RWPE2 (cell line): ENCODE data around the gene AVEN.
"Not testable (repeated sequence)": the region's sequence is repeated elsewhere in the genome, so short reads cannot be mapped to it uniquely, and the experiment has no call there.

Experiments used
- ATAC-seq: fragments of 200-7000 bp; cut with Tn5 transposase; 3 replicates; pipeline ENCODE4 v1.9.1; 2021; ENCODE audit warnings: low read depth
- DNase-seq: peaks from one replicate; pipeline ENCODE4 v3.0.0-alpha.2; 2020; ENCODE audit warnings: low spot score
- H3K27ac ChIP-seq: fragments of 450-650 bp; 2 replicates; pipeline ENCODE4 v1.5.1; 2017; ENCODE audit warnings: mild to moderate bottlenecking; ENCODE audit not compliant: poor library complexity, severe bottlenecking
- H3K27me3 ChIP-seq: fragments of 250-450 bp; sonication (Bioruptor Pico); 2 replicates; pipeline ENCODE4 v1.5.1; 2021; ENCODE audit warnings: mild to moderate bottlenecking, moderate library complexity; ENCODE audit not compliant: insufficient read depth, poor library complexity, severe bottlenecking
- H3K36me3 ChIP-seq: fragments of 250-450 bp; sonication (Bioruptor Pico); 2 replicates; pipeline ENCODE4 v1.5.1; 2020; ENCODE audit warnings: low read depth, mild to moderate bottlenecking, moderate library complexity
- H3K4me1 ChIP-seq: fragments of 250-450 bp; sonication (Bioruptor Pico); 2 replicates; pipeline ENCODE4 v1.5.1; 2021; ENCODE audit warnings: mild to moderate bottlenecking, moderate library complexity; ENCODE audit not compliant: insufficient read depth, poor library complexity, severe bottlenecking
- H3K4me3 ChIP-seq: fragments of 250-450 bp; sonication (Bioruptor Pico); 2 replicates; pipeline ENCODE4 v1.5.1; 2021; ENCODE audit warnings: mild to moderate bottlenecking, moderate library complexity; ENCODE audit not compliant: severe bottlenecking
- H3K9me3 ChIP-seq: fragments of 250-450 bp; sonication (Bioruptor Pico); 2 replicates; pipeline ENCODE4 v1.5.1; 2021; ENCODE audit warnings: mild to moderate bottlenecking, moderate library complexity; ENCODE audit not compliant: severe bottlenecking
- CTCF ChIP-seq: fragments of 450-650 bp; IDR thresholded peaks from one replicate; pipeline ENCODE4 v1.5.1; 2017; ENCODE audit warnings: mild to moderate bottlenecking, moderate library complexity; ENCODE audit not compliant: poor library complexity, severe bottlenecking

The AVEN gene

GRCh38 chr15:34009656-34010055, 29.3 kb downstream of the AVEN start:
- ATAC-seq (no peak), DNase-seq (no peak)
- no peaks in the 10 kb centered on the region for H3K27me3 ChIP-seq
- H3K9me3 ChIP-seq: no peaks in the 10 kb centered on the region
- no peak for TF ChIP-seq CTCF
- no peaks in the 10 kb centered on the region for H3K4me1 ChIP-seq
- no peaks in the 10 kb centered on the region for H3K36me3 ChIP-seq
- no peak overlapping the region for H3K27ac ChIP-seq
- H3K4me3 ChIP-seq: no peak overlapping the region

- ATAC-seq (no peak), DNase-seq (no peak)
- H3K4me3 ChIP-seq: no peak overlapping the region
- H3K27me3 ChIP-seq: no peaks in the 10 kb centered on the region
- no peak overlapping the region for H3K27ac ChIP-seq
- no peak for TF ChIP-seq CTCF
- no peaks in the 10 kb centered on the region for H3K36me3 ChIP-seq
- no peaks in the 10 kb centered on the region for H3K9me3 ChIP-seq
- H3K4me1 ChIP-seq: peaks cover 6% of the 10 kb centered on the region
Observed at GRCh38 chr15:34006381-34006780, 32.6 kb downstream of the AVEN start.

GRCh38 chr15:34001536-34001935, 37.5 kb downstream of the AVEN start:
- no peak for DNase-seq
- ATAC-seq: peak; percentile 87
- peak overlapping the region; percentile 1 for H3K27ac ChIP-seq
- H3K9me3 ChIP-seq: no peaks in the 10 kb centered on the region
- no peak overlapping the region for H3K4me3 ChIP-seq
- TF ChIP-seq CTCF: no peak
- no peaks in the 10 kb centered on the region for H3K27me3 ChIP-seq
- no peaks in the 10 kb centered on the region for H3K36me3 ChIP-seq
- peaks cover 9% of the 10 kb centered on the region for H3K4me1 ChIP-seq

DNA sequence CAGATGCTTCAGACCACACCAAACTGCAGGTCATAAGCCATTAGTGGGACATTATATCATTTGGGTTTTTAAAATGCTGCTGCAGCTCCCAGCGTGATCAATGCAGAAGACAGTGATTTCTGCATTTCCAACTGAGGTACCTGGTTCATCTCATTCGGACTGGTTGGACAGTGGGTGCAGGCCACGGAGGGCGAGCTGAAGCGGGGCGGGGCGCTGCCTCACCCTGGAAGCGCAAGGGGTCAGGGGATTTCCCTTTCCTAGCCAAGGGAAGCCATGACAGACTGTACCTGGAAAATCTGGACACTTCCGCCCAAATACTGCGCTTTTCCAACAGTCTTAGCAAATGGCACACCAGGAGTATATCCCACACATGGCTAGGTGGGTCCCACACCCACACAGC, 43.3 kb downstream of the AVEN start:
- not testable (repeated sequence) for H3K36me3 ChIP-seq

DNA sequence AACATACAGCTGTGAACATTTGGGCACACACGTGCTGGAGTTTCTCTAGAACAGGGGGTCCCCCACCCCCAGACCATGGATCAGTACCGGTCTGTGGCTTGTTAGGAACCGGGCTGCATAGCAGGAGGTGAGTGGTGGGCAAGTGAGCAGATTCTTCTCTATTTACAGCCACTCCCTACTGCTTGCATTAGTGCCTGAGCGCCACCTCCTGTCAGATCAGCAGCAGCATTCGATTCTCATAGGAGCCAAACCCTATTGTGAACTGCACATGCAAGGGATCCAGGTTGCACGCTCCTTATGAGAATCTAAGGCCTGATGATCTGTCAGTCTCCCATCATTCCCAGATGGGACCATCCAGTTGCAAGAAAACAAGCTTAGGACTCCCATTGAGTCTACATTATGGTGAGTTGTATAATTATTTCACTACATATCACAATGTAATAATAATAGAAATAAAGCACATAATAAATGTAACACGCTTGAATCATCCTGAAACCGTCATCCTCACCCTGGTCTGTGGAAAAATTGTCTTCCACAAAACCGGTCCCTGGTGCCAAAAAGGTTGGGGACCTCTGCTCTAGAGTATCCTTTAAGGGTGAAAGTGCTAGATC, 44.9 kb downstream of the AVEN start:
- peak; percentile 57 for ATAC-seq
- H3K27ac ChIP-seq: no peak overlapping the region
- DNase-seq: no peak
- no peaks in the 10 kb centered on the region for H3K27me3 ChIP-seq
- H3K9me3 ChIP-seq: no peaks in the 10 kb centered on the region
- no peaks in the 10 kb centered on the region for H3K4me1 ChIP-seq
- no peaks in the 10 kb centered on the region for H3K36me3 ChIP-seq
- peak; percentile 54 for TF ChIP-seq CTCF
- H3K4me3 ChIP-seq: no peak overlapping the region

More for the DNA sequence above, 43.3 kb downstream of the AVEN start:
- H3K27ac ChIP-seq, H3K4me1 ChIP-seq, H3K4me3 ChIP-seq, DNase-seq, H3K27me3 ChIP-seq, ATAC-seq, H3K9me3 ChIP-seq: not testable (repeated sequence)
